GM18870 (cell line): ENCODE measurements around the gene STX10.
A peak's percentile ranks its signal among the peaks of the same experiment; 100 is the strongest.
"Not testable (repeated sequence)": the region's sequence is repeated elsewhere in the genome, so short reads cannot be mapped to it uniquely, and the experiment has no call there.

Source experiments
- ATAC-seq: cut with Tn5 transposase; IDR thresholded peaks from one replicate; pipeline ENCODE4 v1.9.1; 2021; ENCODE audit warnings: moderate library complexity; ENCODE audit not compliant: unreplicated experiment

The STX10 gene

GRCh38 chr19:13165162-13165997, 15.2 kb upstream of the STX10 start:
- ATAC-seq = no peak

DNA sequence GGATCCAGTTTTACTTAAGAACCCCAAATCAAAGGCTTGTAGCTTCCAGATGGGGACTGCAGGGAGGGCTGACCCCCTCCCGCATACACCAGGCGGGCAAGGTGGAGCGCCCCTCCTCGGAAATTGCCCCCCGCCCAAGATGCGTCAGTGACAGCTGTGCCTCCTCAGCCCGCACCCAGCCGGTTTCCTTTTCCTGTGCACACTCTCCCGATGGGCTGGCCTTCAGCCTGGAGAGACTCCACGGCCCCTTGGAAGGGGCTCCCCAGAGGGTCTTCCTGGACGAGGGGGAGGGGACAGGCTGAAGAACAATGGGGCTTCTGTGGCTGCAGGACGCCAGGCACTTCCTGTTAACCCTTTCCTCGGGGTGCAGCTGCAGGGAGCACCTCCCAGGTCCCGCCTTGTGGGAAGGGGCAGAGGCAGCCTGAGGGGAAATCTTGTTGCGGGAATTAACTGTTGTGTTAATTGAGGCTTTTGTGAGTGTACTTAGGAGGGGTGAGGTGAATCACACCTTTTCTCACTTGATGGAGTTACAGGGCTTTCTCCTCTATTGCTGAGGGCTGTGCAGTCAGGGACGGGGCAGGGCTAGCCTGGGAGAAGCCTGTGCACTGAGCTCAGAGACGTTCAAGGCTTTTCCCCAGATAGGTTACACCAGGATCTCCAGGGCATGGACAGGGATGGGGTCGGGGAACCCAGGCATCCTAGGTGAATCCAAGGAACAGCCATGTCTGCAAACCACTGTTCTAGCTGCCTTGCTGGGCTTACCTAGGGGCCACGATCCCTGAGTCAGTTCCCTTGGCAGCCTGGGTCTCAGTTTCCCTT, 14.4 kb upstream of the STX10 start:
- ATAC-seq = no peak

DNA sequence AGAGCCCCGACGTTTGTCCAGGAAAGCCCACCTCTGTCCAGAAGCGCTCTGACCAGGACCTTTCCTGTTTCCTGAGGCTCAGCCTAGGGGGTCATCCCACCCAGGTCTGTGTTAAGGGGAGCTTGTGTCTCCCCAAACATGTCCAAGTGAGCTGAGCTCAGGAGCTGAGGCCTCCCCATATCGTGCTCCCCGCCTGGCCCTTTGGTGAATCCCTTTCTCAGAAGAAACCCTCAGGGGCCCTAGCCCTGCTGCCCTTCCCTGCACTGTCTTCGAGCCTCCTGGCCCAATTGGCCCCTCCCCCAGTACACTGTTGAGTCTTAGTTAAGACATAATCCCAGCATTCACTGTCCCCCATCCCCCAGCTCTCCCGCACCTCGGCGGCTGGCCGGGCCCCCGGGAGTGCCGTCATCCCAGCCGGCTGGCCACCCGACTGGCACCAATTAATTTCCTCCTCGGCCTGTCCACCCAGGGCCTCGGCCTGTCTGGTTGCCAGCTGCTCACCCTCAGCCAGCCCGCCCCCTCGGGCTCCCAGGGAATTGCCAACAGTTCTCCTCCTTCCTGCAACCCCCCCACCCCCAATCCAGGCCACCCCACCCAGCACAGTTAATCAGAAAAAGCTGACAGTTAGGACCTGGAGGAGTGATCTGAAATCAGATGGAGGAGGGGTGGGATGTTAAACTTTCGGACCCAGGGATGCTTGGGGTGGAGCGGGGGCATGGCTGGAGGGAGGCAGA, 13.6 kb upstream of the STX10 start:
- ATAC-seq = no peak

- peak; percentile 34 for ATAC-seq
Measured at GRCh38 chr19:13162724-13163608, 12.8 kb upstream of the STX10 start.

- ATAC-seq = no peak
Measured at GRCh38 chr19:13160557-13160956, 10.4 kb upstream of the STX10 start.

DNA sequence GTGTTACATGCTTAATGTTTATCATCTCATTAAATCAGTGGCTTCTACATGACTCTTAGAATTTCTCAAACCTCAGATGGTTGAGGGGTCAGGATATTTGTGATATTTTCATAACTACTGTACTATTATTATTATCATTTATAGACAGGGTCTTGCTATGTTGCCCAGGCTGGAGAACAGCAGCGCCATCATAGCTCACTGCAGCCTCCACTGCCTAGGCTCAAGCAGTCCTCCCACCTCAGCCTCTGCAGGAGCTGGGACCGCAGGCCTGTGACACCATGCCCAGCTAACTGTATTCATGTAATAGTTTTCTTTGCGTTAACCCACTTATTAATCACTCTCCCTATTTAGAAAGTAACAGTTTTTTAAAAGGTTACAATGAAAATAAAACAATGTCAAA, 9.5 kb upstream of the STX10 start:
- ATAC-seq = no peak

DNA sequence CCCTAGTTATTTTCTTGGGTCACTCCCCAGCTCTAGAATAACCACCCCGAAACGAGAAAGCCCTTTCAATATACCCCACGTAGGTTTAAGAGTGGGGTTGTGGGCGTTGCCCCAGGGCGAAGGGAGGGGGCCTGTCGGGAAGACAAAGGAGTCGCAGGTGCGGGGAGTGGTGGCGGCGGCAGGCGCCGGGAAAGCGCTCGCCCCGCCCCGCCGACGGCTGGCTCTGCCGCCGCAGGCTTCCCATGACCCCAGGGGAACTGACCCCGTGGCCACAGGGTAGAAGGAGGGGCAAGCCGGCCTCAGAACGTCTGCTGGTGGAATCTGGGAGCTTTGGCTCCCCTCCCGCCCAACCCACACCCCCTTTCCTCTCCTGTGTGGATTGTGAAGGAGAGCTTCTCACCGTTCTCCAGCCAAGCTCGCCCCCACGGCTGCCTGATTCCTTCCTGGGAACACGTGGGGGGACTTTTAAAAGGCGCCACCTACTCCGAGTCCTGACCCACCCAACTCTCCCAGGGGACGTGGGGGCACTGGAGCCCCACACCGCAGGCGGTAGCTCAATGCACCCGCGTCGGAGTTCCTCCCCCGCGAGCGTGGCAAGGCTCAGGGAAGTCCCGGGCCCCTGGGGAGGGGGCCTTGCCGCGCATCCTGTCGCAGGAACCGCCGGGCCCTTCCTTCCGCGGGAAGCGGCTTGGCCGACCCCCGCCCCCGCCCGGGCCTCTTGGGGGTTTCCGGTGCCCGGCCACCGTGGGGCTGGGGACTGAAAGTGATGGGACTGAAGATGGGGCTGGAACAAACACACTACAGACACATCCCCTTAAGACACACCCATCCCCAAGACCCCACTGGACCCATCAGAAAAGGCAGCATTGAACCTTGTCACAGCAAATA, 5.5 kb upstream of the STX10 start:
- no peak for ATAC-seq

- ATAC-seq = no peak
Measured at GRCh38 chr19:13154911-13155471, 4.8 kb upstream of the STX10 start.

GRCh38 chr19:13154241-13154778, 4.1 kb upstream of the STX10 start:
- no peak for ATAC-seq

DNA sequence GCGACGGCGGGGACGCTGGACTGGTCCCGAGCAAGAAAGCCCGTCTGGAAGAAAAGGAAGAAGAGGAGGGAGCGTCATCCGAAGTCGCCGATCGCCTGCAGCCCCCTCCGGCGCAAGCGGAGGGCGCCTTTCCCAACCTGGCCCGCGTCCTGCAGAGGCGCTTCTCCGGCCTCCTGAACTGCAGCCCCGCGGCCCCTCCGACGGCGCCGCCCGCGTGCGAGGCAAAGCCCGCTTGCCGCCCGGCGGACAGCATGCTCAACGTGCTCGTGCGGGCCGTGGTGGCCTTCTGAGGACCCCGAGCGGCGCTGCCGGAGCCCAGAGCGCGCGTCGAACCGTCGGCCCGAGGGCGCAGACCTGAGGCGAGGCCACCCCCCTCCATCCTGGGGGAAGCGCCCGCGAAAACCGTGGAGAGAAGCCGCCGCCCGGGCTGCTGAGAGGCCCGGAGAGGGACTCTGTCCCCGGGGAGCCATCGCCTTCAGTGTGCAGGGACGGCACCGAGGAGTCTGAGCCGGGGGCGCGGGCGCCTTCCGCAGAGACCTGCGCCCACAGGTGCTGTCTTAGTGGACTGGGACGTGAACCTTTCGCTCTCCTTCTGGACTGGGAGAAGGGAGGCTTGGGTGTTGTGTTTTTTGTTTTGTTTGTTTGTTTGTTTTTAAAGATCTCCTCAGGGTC, 3.5 kb upstream of the STX10 start:
- no peak for ATAC-seq

GRCh38 chr19:13152974-13153568, 2.9 kb upstream of the STX10 start:
- ATAC-seq = peak; percentile 32

- peak; percentile 7 for ATAC-seq
Measured at GRCh38 chr19:13152356-13152973, 2.3 kb upstream of the STX10 start.

GRCh38 chr19:13151605-13152355, 1.6 kb upstream of the STX10 start:
- peak; percentile 25 for ATAC-seq

- ATAC-seq = no peak
Measured at GRCh38 chr19:13150931-13151604, 893 bp upstream of the STX10 start.

- ATAC-seq = no peak
Measured at GRCh38 chr19:13149628-13150186, 468 bp downstream of the STX10 start.

DNA sequence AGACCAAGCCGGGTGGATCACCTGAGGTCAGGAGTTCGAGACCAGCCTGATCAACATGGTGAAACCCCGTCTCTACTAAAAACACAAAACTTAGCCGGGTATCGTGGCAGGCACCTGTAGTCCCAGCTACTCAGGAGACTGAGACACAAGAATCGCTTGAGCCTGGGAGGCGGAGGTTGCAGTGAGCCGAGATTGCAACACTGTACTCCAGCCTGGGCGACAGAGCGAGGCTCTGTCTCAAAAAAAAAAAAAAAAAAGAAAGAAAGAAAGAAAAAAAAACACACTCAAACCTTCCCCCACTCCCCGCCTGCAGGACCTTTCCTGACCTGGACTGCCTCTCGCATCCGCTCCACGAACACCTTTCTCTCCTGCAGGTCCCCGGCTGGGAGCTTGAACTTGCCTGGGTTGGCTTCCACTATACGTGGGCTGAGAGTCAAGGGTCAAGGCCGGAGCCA, 975 bp downstream of the STX10 start:
- not testable (repeated sequence) for ATAC-seq
